ENCODE results near the gene FOXC2.

The FOXC2 gene

GRCh38 chr16:86533076-86533475 lies 33.6 kb upstream of the FOXC2 start:
- DNase-seq (ENCODE audit: low read depth): no peak
- TF ChIP-seq CTCF (conservative IDR thresholded peaks at IDR 0.05; ENCODE audit: low read depth, low read length): no peak
- no peak overlapping the region for H3K4me3 ChIP-seq (ENCODE audit: low read length)

GRCh38 chr16:86533767-86534351 lies 32.8 kb upstream of the FOXC2 start:
- TF ChIP-seq CTCF (conservative IDR thresholded peaks at IDR 0.05; ENCODE audit: low read depth, low read length): no peak
- H3K4me3 ChIP-seq (ENCODE audit: low read length): no peak overlapping the region
- no peak for DNase-seq (ENCODE audit: low read depth)

- TF ChIP-seq CTCF (conservative IDR thresholded peaks at IDR 0.05; ENCODE audit: low read depth, low read length): no peak
- no peak for DNase-seq (ENCODE audit: low read depth)
- H3K4me3 ChIP-seq (ENCODE audit: low read length): no peak overlapping the region
Observed at GRCh38 chr16:86534779-86535615, 31.6 kb upstream of the FOXC2 start.

GRCh38 chr16:86536621-86537020 lies 30.0 kb upstream of the FOXC2 start:
- no peak for DNase-seq (ENCODE audit: low read depth)
- TF ChIP-seq CTCF (conservative IDR thresholded peaks at IDR 0.05; ENCODE audit: low read depth, low read length): no peak
- no peak overlapping the region for H3K4me3 ChIP-seq (ENCODE audit: low read length)

- no peak for TF ChIP-seq CTCF (conservative IDR thresholded peaks at IDR 0.05; ENCODE audit: low read depth, low read length)
- H3K4me3 ChIP-seq (ENCODE audit: low read length): no peak overlapping the region
- DNase-seq (ENCODE audit: low read depth): no peak
Observed at GRCh38 chr16:86537486-86537885, 29.1 kb upstream of the FOXC2 start.

GRCh38 chr16:86538196-86538780 lies 28.3 kb upstream of the FOXC2 start:
- no peak for TF ChIP-seq CTCF (conservative IDR thresholded peaks at IDR 0.05; ENCODE audit: low read depth, low read length)
- DNase-seq (ENCODE audit: low read depth): no peak
- H3K4me3 ChIP-seq (ENCODE audit: low read length): no peak overlapping the region
